ENCODE data around the gene SMURF1. TPM values are rescaled to one million over a fixed set of nuclear protein-coding genes. Genes with fewer than 3 reads are reported as not detected.

SMURF1 gene
- total RNA-seq, 2 donors from 2014 or later = 16.9 to 31.3 TPM

DNA sequence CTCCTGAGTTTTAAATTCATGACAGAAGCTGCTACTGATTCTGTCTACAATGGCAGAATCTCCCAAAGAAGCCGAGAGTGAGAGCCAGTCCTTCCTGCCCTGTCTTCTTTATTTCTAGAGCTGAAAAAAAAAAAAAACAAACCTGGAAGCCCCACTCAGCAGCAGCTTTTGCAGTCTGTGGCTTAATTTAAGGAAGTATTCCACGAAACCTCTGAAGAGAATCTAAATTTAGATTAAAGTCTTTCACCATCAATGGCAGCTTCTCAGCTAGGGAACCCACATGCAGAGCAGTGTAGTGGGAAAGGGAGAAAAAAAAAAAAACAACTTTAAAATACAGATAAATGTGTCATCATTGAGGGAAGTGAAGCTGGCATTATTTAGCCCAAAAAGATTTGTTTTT, 23.4 kb downstream of the SMURF1 start:
- Histone ChIP-seq H3K27ac (peak overlapping the region in 1 of 4 donors; percentile 3), H3K9me3 (no peaks in the 10 kb centered on the region), H3K4me3 (no peak overlapping the region), H3K36me3 (replicated peaks in 1 of 2; ENCODE audit: insufficient read depth in 1 of 2, low read depth in 2 of 2) (no peaks in the 10 kb centered on the region), H3K4me1 (peaks cover 26% of the 10 kb centered on the region), H3K27me3 (no peaks in the 10 kb centered on the region)
- WGBS, 2 donors = 66 to 72% methylated on average over 2 of the region's 2 CpGs
- no peak for TF ChIP-seq POLR2A (IDR thresholded peaks at IDR 0.05)
- no peak for TF ChIP-seq CTCF (IDR thresholded peaks at IDR 0.05)
- DNase-seq = no peak
- no peak for ATAC-seq
- intact Hi-C loops (cut with DNase I) = no loop called here

GRCh38 chr7:99118077-99118476, 25.8 kb downstream of the SMURF1 start:
- TF ChIP-seq POLR2A (IDR thresholded peaks at IDR 0.05) = no peak
- no peak for TF ChIP-seq CTCF (IDR thresholded peaks at IDR 0.05)
- DNase-seq (no peak), ATAC-seq (no peak)
- H3K4me3 ChIP-seq = no peak overlapping the region
- H3K27ac ChIP-seq = no peak overlapping the region
- peaks cover 3% of the 10 kb centered on the region for H3K4me1 ChIP-seq
- 65 to 80% methylated on average over 2 of the region's 2 CpGs for WGBS, 2 donors
- no peaks in the 10 kb centered on the region for H3K27me3 ChIP-seq
- intact Hi-C loops (cut with DNase I) = no loop called here
- no peaks in the 10 kb centered on the region for H3K9me3 ChIP-seq
- no peaks in the 10 kb centered on the region for H3K36me3 ChIP-seq (replicated peaks in 1 of 2; ENCODE audit: insufficient read depth in 1 of 2, low read depth in 2 of 2)

- DNase-seq (no peak), ATAC-seq (no peak)
- TF ChIP-seq POLR2A (IDR thresholded peaks at IDR 0.05) = no peak
- no peak for TF ChIP-seq CTCF (IDR thresholded peaks at IDR 0.05)
- Histone ChIP-seq H3K36me3 (replicated peaks in 1 of 2; ENCODE audit: insufficient read depth in 1 of 2, low read depth in 2 of 2) (no peaks in the 10 kb centered on the region), H3K27me3 (no peaks in the 10 kb centered on the region), H3K27ac (no peak overlapping the region), H3K4me1 (peaks cover 12% of the 10 kb centered on the region), H3K4me3 (no peak overlapping the region), H3K9me3 (no peaks in the 10 kb centered on the region)
- 64 to 86% methylated on average over 1 of the region's 1 CpG for WGBS, 2 donors
- intact Hi-C loops (cut with DNase I) = no loop called here
These were observed 27.8 kb downstream of the SMURF1 start for GRCh38 chr7:99116144-99116543.

DNA sequence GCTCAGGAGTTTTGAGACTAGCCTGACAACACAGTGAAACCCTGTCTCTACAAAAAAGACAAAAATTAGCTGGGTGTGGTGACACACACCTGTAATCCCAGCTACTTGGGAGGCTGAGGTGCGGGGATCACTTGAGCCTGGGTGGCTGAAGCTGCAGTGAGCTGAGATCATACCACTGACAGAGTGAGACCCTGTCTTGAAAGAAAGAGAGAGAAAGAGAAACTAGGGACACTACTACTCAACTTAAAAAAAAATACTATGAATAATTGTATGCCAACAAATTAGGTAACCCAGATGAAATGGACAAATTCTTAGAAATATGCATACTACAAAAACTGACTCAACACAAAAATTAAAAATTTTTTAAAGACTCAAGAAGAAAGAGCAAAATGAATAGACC, 28.5 kb downstream of the SMURF1 start:
- Histone ChIP-seq H3K27ac (no peak overlapping the region), H3K4me1 (peaks cover 12% of the 10 kb centered on the region), H3K27me3 (no peaks in the 10 kb centered on the region), H3K9me3 (no peaks in the 10 kb centered on the region), H3K36me3 (replicated peaks in 1 of 2; ENCODE audit: insufficient read depth in 1 of 2, low read depth in 2 of 2) (no peaks in the 10 kb centered on the region), H3K4me3 (no peak overlapping the region)
- intact Hi-C loops (cut with DNase I) = no loop called here
- TF ChIP-seq CTCF (IDR thresholded peaks at IDR 0.05) (no peak), POLR2A (IDR thresholded peaks at IDR 0.05) (no peak)
- 83 to 94% methylated on average over 1 of the region's 1 CpG for WGBS, 2 donors
- DNase-seq (no peak), ATAC-seq (no peak)

- WGBS, 2 donors = 92 to 100% methylated on average over 1 of the region's 1 CpG
- no peaks in the 10 kb centered on the region for H3K9me3 ChIP-seq
- no peaks in the 10 kb centered on the region for H3K36me3 ChIP-seq (replicated peaks in 1 of 2; ENCODE audit: insufficient read depth in 1 of 2, low read depth in 2 of 2)
- TF ChIP-seq POLR2A (IDR thresholded peaks at IDR 0.05) = no peak
- peaks cover 30% of the 10 kb centered on the region for H3K4me1 ChIP-seq
- DNase-seq (no peak), ATAC-seq (no peak)
- no peaks in the 10 kb centered on the region for H3K27me3 ChIP-seq
- no peak overlapping the region for H3K4me3 ChIP-seq
- no peak overlapping the region for H3K27ac ChIP-seq
- intact Hi-C loops (cut with DNase I) = no loop called here
These were observed 30.9 kb downstream of the SMURF1 start for GRCh38 chr7:99112979-99113378.

Data from body of pancreas (tissue), 4 donors.